HG03280 (cell line): ENCODE data around the gene LYG2.
"Not testable (repeated sequence)": the region's sequence is repeated elsewhere in the genome, so short reads cannot be mapped to it uniquely, and the experiment has no call there.

Experiments
- ATAC-seq: cut with Tn5 transposase; IDR thresholded peaks from one replicate; pipeline ENCODE4 v1.9.1; 2021; ENCODE audit warnings: mild to moderate bottlenecking, moderate library complexity; ENCODE audit not compliant: unreplicated experiment

The LYG2 gene, protein sequence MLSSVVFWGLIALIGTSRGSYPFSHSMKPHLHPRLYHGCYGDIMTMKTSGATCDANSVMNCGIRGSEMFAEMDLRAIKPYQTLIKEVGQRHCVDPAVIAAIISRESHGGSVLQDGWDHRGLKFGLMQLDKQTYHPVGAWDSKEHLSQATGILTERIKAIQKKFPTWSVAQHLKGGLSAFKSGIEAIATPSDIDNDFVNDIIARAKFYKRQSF

DNA sequence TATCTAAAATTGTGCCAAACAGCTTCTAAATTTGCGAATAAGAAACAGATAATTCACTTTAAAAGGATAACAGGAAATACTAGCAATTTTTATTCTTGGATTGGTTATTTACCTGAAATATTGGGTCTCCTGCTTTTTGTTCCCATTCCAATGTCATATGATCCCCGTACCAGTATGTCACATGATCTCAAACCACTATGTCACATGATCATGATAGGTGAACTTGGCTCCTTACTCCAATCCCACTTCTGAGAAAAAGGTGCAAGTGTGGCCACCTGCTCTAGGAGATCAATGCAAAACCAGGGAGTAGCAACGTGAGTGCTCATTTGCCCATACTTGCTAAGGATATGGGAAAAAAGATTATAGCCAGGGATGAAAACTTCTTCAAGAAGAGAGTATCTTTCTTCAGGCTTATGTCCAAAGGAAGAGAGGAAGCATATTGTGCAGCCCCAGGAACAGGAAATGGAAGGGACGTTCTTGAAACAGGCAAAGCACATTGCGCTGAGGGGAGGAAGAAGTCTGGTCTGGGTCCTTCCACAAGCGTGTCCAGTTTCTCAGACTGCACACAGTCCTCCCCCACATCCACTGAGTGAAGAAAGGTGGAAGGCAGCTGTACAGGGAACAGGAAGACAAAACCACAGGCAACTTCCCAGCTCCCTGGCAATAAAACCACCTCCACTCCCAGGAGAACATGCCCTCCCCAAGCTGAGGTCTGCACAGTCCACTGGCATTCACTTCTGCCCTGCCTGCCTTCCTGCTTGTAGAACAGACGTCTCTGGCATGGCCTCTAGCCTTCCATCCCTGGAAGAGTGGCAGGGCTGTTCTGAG, at the start of gene LYG2:
Gene LYG2 (minus strand): TSS at position 176 of the 828 bp plus-strand sequence. CDS start 1,406 bp downstream, outside the sequence.
- no peak for ATAC-seq

DNA sequence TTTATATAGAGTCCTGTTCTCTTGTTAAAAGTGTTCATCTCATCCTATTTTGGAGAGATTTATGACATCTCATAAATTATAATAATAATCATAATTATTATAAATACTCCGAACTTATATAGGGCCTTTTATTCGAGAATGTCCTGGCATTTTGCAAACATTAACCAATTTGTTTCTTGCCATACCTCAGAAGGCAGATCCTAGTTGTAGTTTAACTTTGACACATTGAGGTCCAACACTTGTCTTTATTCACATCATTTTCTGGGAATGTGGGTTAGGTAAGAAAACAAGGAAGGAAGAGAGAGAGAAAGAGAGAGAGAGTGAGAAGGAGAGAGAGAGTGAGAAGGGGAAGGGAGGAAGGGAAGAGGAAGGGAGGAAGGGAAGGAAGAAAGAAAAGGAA, 45.6 kb upstream of the LYG2 start, which contains the start of gene LYG1:
Gene LYG1 (minus strand): TSS at position 101 of the 400 bp plus-strand sequence. CDS start 5,527 bp downstream, outside the sequence.
- ATAC-seq, result not testable (repeated sequence)

GRCh38 chr2:99299580-99299979, 44.1 kb upstream of the LYG2 start:
- no peak for ATAC-seq

DNA sequence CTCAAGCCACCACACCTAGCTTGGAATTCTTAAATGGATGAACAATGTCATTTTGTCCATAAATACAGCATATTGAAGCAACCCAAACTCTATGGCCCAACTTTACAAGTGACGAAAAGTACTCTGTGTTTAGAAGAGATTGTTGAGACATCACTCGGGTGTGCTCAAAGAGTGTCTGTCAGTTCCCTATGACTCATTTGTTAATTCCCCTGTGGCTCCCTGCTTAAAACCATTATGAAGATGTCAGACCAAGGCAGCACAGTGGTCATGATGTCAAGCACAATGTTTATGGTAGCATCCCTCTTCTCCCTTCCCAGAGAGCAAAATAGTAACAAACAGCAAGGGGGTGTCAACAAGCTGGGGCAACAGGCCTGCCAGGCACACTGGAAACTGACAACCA, 42.5 kb upstream of the LYG2 start:
- ATAC-seq, result no peak

DNA sequence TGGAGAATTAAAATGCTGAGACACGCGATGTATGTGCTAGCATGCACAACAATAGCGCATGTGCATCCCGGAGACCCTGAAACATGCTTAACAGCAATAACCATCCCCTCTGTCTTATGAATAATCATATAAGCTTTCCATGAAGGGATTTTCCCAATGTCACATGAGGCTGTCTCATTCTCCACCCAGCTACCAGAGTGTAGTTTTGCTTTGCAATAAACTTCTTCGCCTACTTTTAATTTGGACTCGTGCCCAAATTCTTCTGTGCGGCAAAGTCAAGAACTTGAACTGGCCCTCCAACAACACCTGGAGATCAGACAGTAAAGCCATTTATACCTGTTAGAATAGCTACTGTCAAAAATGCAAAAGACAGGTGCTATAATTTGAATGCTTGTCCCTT, 30.1 kb upstream of the LYG2 start:
- no peak for ATAC-seq

DNA sequence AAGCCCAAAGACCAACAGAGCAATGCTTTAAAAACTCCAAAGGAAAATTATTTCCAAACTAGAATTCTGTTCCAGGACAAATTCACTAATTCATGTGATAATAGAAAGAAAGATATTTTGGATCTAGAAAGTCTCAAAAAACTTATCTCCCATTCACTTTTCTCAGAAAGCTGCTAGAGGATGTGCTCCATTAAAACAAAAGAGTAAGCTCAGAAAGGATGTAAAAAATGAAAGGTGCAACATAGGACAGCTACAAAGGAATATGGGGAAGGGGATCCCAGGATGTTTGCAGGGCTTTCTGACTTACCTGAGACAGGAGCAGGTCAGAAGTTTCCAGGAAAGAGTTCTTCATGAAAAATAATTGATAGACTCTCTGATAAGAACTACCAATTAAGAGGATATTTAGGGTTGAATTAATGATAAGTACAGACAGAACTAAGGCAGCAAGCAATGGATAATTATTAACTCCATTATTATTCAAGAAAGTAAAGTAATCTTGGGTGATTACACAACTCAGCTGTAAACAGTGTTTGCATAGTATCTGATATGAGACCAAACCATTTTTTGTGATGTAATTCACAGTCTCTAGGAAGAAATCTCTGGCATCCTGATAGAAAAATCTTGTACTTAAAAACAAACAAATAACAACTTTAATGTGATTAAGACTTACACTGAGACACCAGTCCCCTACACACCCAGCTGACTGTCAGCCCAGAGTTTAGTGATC, 24.7 kb upstream of the LYG2 start:
- ATAC-seq, result no peak

GRCh38 chr2:99278793-99279291, 23.4 kb upstream of the LYG2 start:
- no peak for ATAC-seq

- ATAC-seq, result not testable (repeated sequence)
Observed at GRCh38 chr2:99278195-99278765, 22.8 kb upstream of the LYG2 start.

DNA sequence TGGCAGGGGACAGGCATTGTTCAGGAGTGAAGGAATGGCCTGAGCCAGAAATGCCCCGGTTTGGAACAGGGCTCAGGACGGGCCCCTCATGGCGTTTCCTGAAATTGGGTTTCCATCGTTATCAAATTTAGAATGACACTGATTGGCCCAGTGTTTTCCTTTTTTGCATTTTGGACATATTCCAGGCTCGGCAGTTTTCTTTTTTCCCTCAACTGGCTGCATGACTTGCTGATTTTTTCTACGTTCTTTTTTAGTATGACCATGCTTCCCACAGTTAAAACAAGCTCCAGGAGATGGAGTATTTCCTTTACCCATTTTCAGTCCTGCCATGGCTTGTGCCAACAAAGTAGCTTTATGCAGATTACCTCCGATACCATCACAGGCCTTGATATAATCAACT, 20.4 kb upstream of the LYG2 start:
- no peak for ATAC-seq

DNA sequence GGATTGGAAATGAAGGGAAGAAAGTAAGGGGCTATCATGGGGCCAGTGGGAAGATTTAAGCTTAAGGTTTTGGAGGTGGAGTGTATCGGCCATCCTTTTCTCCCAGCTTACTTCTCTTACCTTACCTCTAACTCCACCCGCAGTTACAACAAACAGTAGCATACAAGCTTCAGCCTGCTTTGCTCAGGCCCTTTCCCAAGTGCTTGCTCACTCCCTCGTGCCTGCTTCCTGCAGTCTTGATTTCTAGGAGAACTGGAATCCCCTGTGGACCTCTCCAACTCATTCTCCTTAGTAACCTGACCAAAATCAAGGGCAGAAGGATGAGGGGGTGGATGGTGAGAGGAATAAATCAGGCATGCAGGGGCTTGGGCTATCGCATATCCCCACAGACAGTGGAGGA, 5.8 kb upstream of the LYG2 start:
- ATAC-seq, result no peak

DNA sequence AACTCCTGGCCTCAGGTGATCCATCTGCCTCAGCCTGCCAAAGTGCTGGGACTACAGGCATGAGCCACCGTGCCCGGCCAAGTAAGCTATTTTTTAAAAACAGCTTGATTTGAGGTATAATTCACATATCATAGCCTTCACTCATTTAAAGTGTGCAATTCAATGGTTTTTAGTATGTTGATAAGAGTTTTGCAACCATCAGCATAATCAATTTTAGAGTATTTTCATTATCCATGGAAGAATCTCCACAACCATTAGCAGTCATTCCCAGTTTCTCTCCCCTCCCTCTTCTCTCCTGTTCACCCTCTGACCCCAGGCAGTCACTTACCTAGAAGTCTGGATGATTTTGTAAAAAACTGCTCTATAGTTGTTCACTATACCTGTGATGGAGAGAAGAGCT, 4.7 kb upstream of the LYG2 start:
- no peak for ATAC-seq

- ATAC-seq, result no peak
Observed at GRCh38 chr2:99259465-99259864, 4.0 kb upstream of the LYG2 start.

GRCh38 chr2:99256677-99257076, 1.2 kb upstream of the LYG2 start:
- no peak for ATAC-seq

GRCh38 chr2:99249951-99250350, 5.5 kb downstream of the LYG2 start:
- no peak for ATAC-seq

- ATAC-seq, result no peak
Observed at GRCh38 chr2:99242151-99242550, 13.3 kb downstream of the LYG2 start.

DNA sequence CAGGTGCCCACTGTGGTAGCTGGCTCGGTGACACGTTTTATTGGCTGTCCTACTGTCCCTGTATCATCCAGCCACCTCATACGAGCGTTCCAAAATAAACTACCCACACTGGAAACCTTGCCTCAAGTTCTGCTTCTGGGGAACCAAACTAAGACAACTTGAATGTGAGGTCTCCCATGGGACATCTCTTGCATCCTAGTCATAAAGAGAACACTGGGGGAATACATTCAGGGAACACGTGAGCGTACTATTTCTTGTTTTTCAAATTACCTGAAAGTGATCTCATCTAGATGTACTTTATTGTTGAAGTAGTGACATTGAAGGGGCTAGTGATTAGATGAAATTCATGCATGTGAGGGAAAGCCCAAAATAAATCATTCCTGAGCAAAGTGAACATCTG, 15.0 kb downstream of the LYG2 start:
- no peak for ATAC-seq

DNA sequence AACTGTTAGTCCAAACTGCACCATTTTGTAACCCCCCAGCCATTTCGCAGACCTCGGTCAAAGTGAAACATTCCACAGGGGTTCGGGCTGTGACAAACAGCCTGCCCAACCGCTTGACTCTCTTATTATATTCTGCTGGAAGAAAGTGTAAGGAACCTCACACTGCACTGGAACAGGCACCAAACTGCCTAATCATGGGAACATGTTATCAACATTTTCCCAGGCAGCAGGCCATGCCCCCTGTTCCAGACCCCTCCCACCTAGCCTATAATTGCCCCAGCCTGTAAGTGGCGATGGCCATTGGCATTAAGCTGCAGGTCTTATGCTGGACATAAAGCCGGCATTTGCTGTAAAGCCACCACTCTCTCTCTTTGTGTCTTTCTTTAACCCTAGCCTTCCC, 16.9 kb downstream of the LYG2 start:
- ATAC-seq, result no peak

DNA sequence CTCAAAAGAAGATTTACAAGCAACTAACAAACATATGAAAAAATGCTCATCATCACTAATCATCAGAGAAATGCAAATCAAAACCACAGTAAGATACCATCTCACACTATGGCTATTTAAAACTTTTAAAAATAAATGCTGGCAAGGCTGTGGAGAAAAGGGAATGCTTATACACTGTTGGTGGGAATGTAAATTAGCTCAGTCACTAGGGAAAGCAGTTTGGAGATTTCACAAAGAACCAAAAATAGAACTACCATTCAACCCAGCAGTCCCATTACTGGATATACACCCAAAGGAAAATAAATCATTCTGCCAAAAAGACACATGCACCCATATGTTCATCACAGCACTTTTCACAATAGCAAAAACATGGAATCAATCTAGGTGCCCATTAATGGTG, 22.3 kb downstream of the LYG2 start:
- ATAC-seq, result not testable (repeated sequence)

- ATAC-seq, result no peak
Observed at GRCh38 chr2:99217929-99218501, 37.5 kb downstream of the LYG2 start.

GRCh38 chr2:99216096-99216495, 39.4 kb downstream of the LYG2 start:
- no peak for ATAC-seq

- ATAC-seq, result no peak
Observed at GRCh38 chr2:99205491-99205890, 50.0 kb downstream of the LYG2 start.
